ENCODE measurements around the gene ARHGEF4. TPM values are rescaled to one million over a fixed set of nuclear protein-coding genes. Genes with fewer than 3 reads are reported as not detected.

ARHGEF4 gene
- total RNA-seq, 1 experiment from 2014 or later = 0.80 TPM

- Histone ChIP-seq H3K4me3 (ENCODE audit: low read depth in 2 of 2, low read length in 2 of 2) (no peak overlapping the region), H3K27ac (ENCODE audit: low read length) (no peak overlapping the region), H3K27me3 (ENCODE audit: control insufficient read depth, insufficient read depth, low read length) (no peaks in the 10 kb centered on the region), H3K36me3 (ENCODE audit: control insufficient read depth, insufficient read depth, low read length) (peaks cover 27% of the 10 kb centered on the region), H3K9me3 (ENCODE audit: control insufficient read depth, insufficient read depth, low read depth, low read length) (no peaks in the 10 kb centered on the region), H3K4me1 (ENCODE audit: control insufficient read depth, insufficient read depth, low read length) (no peaks in the 10 kb centered on the region)
- BruUV-seq (replicated peaks) = no TSS peak
- intact Hi-C loops (cut with micrococcal nuclease; ENCODE audit: unreplicated experiment) = no loop called here
- no peak for DNase-seq (ENCODE audit: low read depth, low spot score)
- TF ChIP-seq SIN3A (IDR thresholded peaks at IDR 0.05; ENCODE audit: borderline replicate concordance, insufficient read depth, low read depth, low read length) (no peak), REST (IDR thresholded peaks at IDR 0.05; ENCODE audit: insufficient read depth in 1 of 2, low read depth in 2 of 2, low read length in 1 of 2) (no peak), CTCF (IDR thresholded peaks at IDR 0.05) (no peak), POLR2AphosphoS5 (IDR thresholded peaks at IDR 0.05; ENCODE audit: low read depth, low read length) (no peak), TCF7L2 (IDR thresholded peaks at IDR 0.05; ENCODE audit: low read depth, low read length) (no peak)
- ChIA-PET CTCF (interaction anchor here (0.6 kb wide), 1 partner anchor 257 kb away, joined by 3 read pairs; no protein-coding TSS in a partner anchor), POLR2A (no interaction called here)
- in situ Hi-C loops (cut with HindIII; ENCODE audit: low pct_unique_long_range_greater_than_20kb, low sequenced_read_pairs) = no loop called here
- ATAC-seq = no peak
Measured at GRCh38 chr2:131054488-131054887, 217.8 kb downstream of the ARHGEF4 start.

GRCh38 chr2:131055169-131056065 lies 218.7 kb downstream of the ARHGEF4 start:
- no peak overlapping the region for H3K4me3 ChIP-seq (ENCODE audit: low read depth in 2 of 2, low read length in 2 of 2)
- no peaks in the 10 kb centered on the region for H3K9me3 ChIP-seq (ENCODE audit: control insufficient read depth, insufficient read depth, low read depth, low read length)
- ChIA-PET POLR2A (no interaction called here), CTCF (no interaction called here)
- intact Hi-C loops (cut with micrococcal nuclease; ENCODE audit: unreplicated experiment) (no loop called here), in situ Hi-C loops (cut with HindIII; ENCODE audit: low pct_unique_long_range_greater_than_20kb, low sequenced_read_pairs) (no loop called here)
- no peak overlapping the region for H3K27ac ChIP-seq (ENCODE audit: low read length)
- H3K36me3 ChIP-seq (ENCODE audit: control insufficient read depth, insufficient read depth, low read length) = peaks cover 30% of the 10 kb centered on the region
- no peaks in the 10 kb centered on the region for H3K4me1 ChIP-seq (ENCODE audit: control insufficient read depth, insufficient read depth, low read length)
- no TSS peak for BruUV-seq (replicated peaks)
- ATAC-seq = no peak
- no peaks in the 10 kb centered on the region for H3K27me3 ChIP-seq (ENCODE audit: control insufficient read depth, insufficient read depth, low read length)
- TF ChIP-seq REST (IDR thresholded peaks at IDR 0.05; ENCODE audit: insufficient read depth in 1 of 2, low read depth in 2 of 2, low read length in 1 of 2) (no peak), CTCF (IDR thresholded peaks at IDR 0.05) (no peak), TCF7L2 (IDR thresholded peaks at IDR 0.05; ENCODE audit: low read depth, low read length) (no peak), POLR2AphosphoS5 (IDR thresholded peaks at IDR 0.05; ENCODE audit: low read depth, low read length) (no peak), SIN3A (IDR thresholded peaks at IDR 0.05; ENCODE audit: borderline replicate concordance, insufficient read depth, low read depth, low read length) (no peak)
- DNase-seq (ENCODE audit: low read depth, low spot score) = no peak
